Fibroblast of the aortic adventitia (primary cell): ENCODE measurements around the gene TMEM44. TPM values are rescaled to one million over a fixed set of nuclear protein-coding genes. Genes with fewer than 3 reads are reported as not detected.

Experiments used
- DNase-seq: peaks from one replicate; pipeline ENCODE4 v3.0.0-alpha.2; 2010; ENCODE audit warnings: low read depth
- H3K4me3 ChIP-seq: 2 replicates; pipeline ENCODE4 v1.5.1; 2011; ENCODE audit warnings: low read depth, mild to moderate bottlenecking, control low read depth, low read length, moderate library complexity
- total RNA-seq: library from RNA; depleted of rRNA; stranded (reverse); fragments of >200 nt; gene quantifications from 2 replicates; pipeline ENCODE4 v1.2.3, GENCODE V29; 2012; ENCODE audit warnings: low replicate concordance
- TF ChIP-seq, protein P1 (sequence below): IDR thresholded peaks from 2 replicates; pipeline ENCODE4 v1.5.1; 2011; ENCODE audit warnings: mild to moderate bottlenecking, low read length, control low read depth, inconsistent platforms; ENCODE audit not compliant: insufficient read depth

The TMEM44 gene, protein sequence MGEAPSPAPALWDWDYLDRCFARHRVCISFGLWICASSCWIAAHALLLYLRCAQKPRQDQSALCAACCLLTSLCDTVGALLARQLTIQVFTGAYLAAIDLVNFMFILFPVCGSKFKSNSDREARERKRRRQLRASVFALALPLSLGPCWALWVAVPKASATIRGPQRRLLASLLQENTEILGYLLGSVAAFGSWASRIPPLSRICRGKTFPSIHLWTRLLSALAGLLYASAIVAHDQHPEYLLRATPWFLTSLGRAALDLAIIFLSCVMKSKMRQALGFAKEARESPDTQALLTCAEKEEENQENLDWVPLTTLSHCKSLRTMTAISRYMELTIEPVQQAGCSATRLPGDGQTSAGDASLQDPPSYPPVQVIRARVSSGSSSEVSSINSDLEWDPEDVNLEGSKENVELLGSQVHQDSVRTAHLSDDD
- total RNA-seq: 12.8 and 16.7 TPM in 2 replicates

DNA sequence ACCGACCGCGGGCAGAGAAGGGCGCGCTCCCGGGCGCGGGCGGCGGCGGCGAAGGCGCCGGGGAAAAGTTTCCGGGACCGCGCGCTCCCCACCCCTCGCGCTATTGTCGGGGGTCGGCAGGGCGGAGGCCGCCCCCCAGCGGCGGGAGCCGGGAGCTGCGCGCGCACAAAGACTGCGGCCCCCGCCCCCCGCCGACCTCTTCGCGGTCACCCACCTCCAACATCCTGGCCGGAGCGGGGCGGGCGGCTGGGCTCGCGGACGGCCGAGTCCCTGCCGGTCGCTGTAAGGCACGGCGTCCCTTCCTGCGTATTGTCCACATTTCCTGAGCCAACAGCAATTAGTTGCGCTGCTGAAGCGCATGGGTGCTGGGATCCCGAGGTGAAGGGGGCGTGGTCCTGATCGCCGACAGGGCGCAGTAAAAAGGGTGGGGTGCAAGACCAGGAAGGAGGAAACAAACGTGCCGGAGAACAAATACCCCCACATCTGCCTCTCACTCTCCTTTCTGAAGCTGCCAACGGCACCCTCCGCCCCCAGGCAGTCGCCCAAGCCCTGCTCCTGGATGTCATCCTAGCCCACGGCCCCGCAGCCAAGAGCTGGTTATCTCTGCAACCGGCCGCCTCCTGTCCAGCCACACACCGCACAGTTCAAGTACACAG, at the start of gene TMEM44:
TMEM44 (minus strand) TSS at position 71 of the 656 bp plus-strand sequence. CDS start 204 bp downstream, outside the sequence.
- TF ChIP-seq, protein P1, sequence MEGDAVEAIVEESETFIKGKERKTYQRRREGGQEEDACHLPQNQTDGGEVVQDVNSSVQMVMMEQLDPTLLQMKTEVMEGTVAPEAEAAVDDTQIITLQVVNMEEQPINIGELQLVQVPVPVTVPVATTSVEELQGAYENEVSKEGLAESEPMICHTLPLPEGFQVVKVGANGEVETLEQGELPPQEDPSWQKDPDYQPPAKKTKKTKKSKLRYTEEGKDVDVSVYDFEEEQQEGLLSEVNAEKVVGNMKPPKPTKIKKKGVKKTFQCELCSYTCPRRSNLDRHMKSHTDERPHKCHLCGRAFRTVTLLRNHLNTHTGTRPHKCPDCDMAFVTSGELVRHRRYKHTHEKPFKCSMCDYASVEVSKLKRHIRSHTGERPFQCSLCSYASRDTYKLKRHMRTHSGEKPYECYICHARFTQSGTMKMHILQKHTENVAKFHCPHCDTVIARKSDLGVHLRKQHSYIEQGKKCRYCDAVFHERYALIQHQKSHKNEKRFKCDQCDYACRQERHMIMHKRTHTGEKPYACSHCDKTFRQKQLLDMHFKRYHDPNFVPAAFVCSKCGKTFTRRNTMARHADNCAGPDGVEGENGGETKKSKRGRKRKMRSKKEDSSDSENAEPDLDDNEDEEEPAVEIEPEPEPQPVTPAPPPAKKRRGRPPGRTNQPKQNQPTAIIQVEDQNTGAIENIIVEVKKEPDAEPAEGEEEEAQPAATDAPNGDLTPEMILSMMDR: peak; percentile 42
- peak within 1 kb of the TSS; percentile 78 for H3K4me3 ChIP-seq
- DNase-seq: peak; percentile 84

DNA sequence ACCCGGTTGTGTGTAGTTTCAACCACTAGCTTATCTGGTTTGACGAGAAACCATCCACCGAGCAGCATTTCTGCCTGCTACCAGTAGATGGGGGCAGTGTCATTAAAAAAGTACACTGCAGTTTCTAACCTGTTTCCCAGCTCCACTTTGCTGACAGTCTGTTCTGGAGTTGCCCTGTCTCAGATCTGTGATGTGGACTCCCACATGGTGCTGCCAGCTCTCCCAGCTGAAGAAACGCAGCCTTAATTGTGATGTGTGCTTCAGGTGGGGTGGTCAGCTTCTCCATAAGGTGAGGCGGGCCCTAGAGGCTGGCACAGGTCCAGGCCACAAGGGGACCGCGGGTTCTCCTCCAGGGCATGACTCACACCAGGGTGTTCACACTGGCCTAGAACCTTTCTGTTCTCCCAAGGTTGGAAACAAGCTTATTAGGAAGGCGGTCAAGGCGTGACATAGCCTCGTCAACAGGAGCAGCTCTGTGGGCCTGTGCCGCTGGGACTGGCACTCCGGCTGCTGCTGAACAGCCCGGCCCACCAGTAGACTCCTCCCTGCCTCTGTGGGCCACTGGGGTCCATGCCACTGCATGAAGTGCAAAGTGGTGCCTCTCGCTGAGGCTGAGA, 49.6 kb upstream of the TMEM44 start:
- TF ChIP-seq, protein P1: peak; percentile 85
- H3K4me3 ChIP-seq: no peak overlapping the region
- peak; percentile 92 for DNase-seq

DNA sequence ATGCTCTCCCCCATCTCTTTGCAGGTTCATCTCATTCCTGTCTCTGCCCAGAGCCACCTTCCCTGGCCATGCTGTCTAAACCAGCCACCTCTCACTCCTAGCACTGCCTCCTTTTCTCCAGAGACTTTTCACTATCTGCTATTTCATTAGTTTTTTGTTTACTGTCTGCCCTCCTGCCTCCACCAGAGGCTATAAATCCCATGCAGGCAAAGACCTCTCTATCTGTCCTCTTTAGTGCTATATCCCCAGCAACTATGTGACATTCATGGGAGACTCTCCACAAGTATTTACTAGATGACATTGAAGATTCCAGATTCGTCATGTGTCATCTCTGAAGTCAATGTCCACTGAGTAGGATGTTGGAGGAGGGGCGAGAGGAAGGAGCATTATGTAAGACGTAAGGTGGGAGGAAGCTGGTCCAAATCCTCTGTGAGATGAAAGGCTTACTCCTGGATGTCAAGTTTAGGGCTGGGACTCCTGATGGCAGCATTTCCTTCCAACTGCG, 49.0 kb upstream of the TMEM44 start:
- TF ChIP-seq, protein P1: no peak
- no peak for DNase-seq
- H3K4me3 ChIP-seq: no peak overlapping the region

DNA sequence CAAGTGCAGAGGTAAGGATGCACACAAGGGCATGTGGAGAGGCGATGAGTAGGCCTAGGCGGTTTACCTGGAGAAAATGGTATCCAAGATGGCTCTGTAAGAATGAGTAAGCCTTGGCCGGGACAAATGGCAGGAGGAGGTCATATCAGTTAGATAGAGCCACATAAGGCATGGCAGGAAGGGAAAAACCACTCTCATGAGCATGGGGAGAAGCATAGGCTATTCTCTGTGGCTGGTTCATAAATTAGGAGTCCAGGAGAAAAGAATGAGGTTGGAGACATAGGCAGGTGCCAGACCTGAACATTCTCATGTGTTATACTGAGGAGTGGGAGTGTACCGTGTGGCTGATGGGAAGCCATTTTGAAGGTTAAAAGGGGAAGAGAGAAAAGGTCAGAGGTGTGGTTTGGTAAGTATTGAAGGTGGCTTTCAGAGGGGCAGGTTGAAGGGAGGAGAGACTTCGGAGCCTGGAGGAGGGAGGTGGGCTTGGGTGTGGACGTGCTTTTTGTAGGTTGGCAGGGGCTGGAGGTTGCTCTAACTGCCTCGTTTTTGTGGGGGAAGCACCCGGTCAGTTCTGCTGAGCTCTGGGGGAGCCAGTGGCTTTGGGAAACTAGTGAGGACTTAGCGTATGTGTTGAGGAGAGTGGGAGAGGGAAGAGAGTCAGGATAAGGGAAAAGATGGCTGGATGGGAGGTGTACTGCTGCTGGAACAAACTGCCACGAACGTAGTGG, 47.8 kb upstream of the TMEM44 start:
- H3K4me3 ChIP-seq: no peak overlapping the region
- TF ChIP-seq, protein P1: no peak
- DNase-seq: no peak

DNA sequence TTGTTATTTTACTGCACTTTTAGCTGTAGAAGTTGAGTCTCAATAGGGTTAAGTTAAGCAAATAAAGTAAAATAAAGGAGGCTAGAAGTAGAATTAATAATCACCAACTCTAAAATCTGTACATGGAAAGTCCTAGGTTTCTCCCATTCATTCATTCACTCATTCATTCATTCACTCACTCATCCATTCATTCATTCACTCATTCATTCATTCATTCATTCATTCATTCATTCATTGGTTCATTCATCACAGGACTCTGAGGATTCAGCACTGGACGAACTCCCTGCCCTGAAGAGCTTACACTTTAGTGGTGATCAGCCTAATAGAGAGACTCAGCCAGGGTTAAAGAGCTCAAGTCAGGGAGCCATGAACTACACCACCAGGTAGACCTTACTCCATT, 43.3 kb upstream of the TMEM44 start:
- no peak overlapping the region for H3K4me3 ChIP-seq
- no peak for DNase-seq
- TF ChIP-seq, protein P1: no peak

DNA sequence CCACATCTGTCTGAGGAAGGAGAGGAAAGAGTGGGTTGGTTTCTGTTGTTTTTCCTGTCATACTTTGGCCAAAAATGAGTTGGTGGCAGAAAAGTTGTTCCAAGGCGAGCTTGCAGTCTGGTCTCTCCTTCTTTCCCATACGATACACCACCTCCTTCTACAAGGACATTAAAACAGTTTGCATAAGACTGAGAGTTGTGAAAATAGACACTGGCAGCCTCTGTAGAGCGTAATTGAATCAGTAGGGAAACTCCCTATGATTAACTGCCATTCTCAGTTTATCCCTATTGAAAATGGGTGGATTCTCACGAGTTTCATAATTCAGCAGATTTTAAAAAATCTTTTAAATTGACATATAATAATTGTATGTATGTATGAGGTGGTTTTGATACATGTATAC, 42.5 kb upstream of the TMEM44 start:
- DNase-seq: no peak
- no peak overlapping the region for H3K4me3 ChIP-seq
- TF ChIP-seq, protein P1: no peak
